ENCODE data around the gene PLD4. TPM values are rescaled to one million over a fixed set of nuclear protein-coding genes. Genes with fewer than 3 reads are reported as not detected.

The PLD4 gene
- polyA plus RNA-seq, 10 donors = 3.6 to 8.7 (median 4.8) TPM

- DNase-seq = no peak
Observed at GRCh38 chr14:104926619-104927431, 2.1 kb downstream of the PLD4 start.

GRCh38 chr14:104927432-104927816, 2.7 kb downstream of the PLD4 start:
- no peak for DNase-seq

GRCh38 chr14:104927901-104928300, 3.2 kb downstream of the PLD4 start:
- DNase-seq = no peak

GRCh38 chr14:104928391-104929133, 3.9 kb downstream of the PLD4 start:
- DNase-seq = no peak

DNA sequence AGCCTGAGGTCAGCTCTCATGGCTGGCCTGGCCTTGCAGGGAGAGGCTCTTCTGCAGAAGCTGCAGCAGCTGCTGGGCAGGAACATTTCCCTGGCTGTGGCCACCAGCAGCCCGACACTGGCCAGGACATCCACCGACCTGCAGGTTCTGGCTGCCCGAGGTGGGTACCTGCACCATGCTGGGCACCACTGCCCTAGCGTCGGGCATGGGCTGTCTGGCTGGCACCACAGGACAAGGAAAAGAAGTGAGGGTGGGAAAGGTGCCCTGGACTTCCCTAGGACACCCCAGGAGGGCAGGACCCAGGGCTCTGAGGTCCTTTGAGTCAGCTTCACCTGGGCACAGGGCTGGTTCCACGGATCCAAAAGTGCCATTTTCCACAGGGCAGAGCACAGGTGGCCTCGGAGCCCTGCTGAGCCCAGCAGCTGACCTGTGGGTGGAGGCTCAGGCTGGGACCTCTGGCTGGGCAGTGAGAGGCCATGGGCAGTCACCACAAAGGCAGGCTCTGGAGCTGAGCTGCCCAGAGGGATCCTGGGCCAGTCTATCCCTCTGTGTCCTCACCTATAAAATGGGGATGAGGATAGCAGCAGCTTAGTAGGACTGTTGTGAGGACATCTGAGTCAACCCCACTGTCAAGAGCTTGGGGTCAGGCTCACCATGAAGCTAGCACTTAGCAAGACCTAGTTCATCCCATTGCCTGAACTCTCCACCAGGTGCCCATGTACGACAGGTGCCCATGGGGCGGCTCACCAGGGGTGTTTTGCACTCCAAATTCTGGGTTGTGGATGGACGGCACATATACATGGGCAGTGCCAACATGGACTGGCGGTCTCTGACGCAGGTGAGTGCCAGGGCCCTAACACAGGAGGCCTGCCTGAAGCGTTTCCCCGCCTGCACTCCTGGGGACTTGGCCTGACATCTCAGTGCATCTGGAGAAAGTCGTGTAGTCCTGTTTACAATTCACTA, 4.9 kb downstream of the PLD4 start:
- no peak for DNase-seq

DNA sequence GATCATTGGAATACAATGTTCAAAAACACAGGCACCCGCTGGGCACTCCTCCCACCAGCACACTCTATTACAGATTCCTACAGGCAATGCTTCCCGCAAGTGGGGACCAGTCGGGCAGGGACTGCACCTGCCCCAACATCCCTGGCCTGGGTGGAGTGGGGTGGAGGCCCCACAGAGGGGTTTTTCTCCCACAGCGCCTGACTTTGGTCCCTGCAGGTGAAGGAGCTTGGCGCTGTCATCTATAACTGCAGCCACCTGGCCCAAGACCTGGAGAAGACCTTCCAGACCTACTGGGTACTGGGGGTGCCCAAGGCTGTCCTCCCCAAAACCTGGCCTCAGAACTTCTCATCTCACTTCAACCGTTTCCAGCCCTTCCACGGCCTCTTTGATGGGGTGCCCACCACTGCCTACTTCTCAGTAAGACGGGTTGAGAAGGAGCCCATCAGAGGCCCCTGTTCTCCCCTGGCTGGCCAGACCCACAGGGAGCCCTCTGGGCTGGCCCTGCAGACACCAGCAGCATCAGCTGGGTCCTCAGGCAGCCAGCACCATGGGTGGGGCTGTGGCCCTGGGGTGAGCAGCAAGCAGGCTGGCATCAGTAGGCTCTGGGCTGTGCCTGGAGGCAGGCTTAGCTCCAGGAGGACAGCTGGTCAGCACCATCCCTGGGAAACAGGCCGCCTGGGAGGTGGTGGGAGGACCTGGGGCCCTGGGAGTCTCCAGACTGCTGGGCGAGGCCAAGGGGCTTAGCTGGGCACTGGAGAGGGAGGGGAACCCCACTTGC, 6.0 kb downstream of the PLD4 start:
- DNase-seq = peak in 2 of 3 donors; percentile 22 to 48

- DNase-seq = no peak
Observed at GRCh38 chr14:104931304-104931770, 6.7 kb downstream of the PLD4 start.

DNA sequence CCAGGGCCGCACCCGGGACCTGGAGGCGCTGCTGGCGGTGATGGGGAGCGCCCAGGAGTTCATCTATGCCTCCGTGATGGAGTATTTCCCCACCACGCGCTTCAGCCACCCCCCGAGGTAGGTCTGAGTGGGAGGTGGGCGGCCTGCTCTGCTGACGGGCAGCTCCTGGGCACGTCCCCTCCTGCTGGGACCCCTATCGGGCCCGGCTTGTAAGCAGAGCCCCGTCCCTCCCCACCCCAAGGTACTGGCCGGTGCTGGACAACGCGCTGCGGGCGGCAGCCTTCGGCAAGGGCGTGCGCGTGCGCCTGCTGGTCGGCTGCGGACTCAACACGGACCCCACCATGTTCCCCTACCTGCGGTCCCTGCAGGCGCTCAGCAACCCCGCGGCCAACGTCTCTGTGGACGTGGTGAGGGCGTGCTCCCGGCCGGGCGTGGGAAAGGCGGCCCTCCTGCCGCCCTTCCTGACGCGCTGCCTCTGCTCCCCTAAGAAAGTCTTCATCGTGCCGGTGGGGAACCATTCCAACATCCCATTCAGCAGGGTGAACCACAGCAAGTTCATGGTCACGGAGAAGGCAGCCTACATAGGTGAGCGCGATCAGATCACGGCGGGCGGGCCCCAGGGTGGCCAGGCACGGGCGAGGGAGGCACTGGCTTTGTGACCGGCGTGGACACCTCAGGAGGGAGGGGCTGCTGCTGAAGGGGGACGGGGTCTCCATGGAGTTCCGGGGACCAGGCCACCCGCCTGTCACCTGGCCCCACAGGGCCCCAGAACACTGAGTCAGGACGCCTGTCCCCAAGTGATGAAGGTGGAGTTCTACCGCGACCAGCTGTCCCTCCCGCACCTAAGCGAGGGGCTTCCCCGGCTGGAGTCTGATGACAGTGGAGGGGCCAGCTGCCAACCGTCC, 7.3 kb downstream of the PLD4 start:
- DNase-seq = peak in 1 of 3 donors; percentile 63

DNA sequence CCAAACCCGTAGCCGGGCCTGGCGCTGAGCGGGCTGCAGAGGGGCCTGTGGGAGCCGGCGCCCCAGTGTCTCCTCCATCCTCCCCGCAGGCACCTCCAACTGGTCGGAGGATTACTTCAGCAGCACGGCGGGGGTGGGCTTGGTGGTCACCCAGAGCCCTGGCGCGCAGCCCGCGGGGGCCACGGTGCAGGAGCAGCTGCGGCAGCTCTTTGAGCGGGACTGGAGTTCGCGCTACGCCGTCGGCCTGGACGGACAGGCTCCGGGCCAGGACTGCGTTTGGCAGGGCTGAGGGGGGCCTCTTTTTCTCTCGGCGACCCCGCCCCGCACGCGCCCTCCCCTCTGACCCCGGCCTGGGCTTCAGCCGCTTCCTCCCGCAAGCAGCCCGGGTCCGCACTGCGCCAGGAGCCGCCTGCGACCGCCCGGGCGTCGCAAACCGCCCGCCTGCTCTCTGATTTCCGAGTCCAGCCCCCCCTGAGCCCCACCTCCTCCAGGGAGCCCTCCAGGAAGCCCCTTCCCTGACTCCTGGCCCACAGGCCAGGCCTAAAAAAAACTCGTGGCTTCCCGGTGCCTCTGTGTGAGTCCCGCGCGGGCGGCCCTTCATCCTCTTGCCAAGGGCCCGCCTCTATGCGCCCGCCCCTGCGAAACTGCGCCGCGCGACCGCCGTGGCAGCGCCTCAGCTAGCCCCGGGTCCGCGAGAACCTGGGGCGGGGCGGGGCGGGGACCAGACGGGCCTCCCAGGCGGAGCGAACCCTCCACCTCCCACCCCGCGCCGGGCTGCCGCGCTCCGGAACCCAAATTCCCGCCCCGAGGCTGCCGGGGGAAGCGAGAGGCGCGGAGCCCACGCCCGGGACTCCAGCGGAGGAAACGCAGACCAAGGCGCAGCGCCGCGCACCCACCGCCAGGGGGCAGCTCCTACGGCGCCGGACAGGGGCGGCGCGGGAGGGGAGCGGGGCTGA, 8.3 kb downstream of the PLD4 start:
- DNase-seq = peak; percentile 80 to 96 (median 93)

DNA sequence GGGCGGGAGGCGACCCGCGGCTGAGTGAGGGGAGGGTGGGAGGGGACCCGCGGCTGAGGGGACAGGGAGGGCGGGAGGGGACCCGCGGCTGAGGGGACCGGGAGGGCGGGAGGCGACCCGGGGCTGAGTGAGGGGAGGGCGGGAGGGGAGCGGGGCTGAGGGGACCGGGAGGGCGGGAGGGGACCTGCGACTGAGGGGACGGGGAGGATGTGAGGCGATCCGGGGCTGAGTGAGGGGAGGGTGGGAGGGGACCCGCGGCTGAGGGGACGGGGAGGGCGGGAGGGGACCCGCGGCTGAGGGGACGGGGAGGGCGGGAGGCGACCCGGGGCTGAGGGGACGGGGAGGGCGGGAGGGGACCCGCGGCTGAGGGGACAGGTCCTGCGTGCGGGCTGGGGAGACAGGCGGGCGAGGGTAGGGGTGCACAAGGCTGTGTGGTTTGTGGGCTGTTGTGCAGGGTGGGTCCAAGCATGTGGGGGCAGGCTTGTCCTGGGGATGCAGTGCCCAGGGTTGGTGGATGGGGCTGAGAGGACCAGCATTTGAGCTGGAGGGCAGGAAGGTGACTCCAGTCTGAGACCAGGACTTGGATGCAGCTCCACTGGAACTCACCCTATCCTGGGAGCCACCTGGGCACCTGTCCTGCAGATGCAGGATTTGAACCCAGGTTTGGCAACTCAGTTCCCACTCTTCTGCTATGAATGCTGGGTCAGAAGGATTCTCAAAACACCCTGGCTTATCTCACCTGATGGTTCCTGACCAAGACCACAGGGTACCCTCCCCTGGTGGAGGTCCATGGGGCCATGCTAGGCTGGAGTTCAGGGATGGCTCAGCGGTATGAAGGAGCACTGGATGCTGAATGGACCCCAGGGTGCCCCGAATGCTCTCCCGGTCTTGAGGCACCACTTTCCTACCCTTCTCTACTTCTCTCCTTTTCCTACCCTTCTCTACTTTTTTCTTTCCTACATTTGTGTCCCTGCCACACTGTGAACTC, 9.4 kb downstream of the PLD4 start:
- DNase-seq = no peak

GRCh38 chr14:104935026-104935650, 10.5 kb downstream of the PLD4 start:
- no peak for DNase-seq

DNA sequence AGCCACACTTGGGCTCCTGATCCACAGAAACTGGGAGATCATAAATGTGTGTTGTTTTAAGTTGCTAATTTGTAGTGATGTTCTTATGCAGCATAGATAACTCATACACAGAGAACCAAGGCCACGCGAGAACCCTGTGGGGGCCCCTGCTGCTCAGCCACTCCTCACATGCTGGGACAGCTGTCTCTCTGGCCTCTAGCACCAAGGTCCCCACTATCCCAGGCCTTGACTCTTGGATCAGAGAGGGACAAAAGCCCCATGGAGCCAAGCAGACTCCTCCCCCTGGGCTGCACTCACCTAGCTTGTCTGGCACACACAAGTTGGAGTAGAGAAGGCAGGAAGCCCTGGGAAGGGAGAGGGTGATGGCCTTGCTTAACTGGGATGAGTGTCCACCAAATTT, 11.3 kb downstream of the PLD4 start:
- no peak for DNase-seq

DNA sequence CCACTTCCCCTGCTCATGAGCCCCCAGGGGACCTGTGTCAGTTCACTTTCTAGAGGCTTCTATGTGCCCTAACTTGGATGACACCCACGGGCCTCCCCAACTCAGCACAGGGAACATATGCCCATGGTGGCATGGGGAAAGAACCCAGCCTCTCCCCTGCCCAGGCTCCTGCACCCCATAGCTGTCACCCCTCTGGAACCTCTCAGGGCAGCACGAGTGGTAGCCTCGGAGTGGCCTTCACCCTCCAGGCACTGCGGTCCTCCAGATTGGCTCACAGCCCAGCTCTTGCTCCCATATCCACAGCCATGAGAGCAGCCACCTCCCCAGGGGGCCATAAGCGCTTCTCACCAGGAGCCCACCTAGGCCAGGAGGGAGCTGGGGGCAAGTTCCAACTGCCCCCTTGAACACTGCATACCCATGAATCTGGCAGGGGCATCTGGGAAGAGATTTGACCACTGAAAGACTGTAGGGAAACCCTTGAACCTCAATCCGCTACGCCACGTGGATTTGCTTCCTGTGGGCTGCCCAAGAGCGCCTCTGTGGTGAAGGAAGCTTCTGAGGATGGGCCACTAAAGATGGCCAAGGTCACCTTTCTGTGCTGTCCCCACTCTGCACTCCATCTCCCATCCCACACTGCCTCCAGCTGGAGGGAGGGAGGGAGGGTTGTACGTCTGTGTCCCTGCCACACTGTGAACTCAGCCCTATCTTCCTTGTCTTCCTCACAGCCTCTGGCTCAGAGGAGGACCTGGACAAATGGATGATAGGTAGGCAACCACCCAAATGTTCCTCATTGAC, 11.9 kb downstream of the PLD4 start:
- no peak for DNase-seq

- no peak for DNase-seq
Observed at GRCh38 chr14:104937161-104937560, 12.5 kb downstream of the PLD4 start.

DNA sequence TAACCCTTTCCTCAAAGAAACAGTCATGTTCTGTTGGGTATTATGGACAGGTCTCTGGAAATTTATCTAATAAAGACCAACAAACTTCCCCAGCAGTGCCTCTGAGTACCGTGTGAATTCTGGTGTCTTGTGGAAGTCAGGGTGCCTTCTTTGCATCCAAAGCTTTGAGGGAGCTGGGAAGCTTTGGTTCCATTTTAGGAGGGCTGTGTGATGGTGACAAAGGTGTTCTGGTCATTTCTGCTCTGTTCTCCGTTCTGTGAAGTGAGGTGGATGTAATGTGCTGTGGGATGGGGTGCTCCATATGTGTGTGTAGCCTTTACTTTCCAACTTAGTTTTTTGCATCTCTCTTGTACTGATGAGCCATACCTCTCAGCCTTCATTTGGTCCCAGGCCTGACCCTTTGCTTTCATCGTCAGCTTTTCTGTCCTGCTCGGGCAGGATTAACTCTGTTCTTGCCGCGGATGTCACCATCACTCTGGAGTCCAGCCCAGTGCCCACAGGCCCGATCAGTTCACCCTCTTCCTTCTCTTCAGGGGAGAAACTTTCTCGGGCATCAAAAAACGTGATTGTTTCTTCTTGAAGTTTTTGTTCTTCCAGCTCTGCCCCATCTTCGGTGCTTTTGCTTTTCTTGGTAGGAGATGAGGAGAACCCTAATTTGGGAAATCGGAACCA, 13.2 kb downstream of the PLD4 start:
- no peak for DNase-seq

- DNase-seq = no peak
Observed at GRCh38 chr14:104938436-104938835, 13.8 kb downstream of the PLD4 start.
